ENCODE measurements around the gene TMEM63A.
"Not testable (repeated sequence)": the region's sequence is repeated elsewhere in the genome, so short reads cannot be mapped to it uniquely, and the experiment has no call there.

Gene TMEM63A

GRCh38 chr1:225842788-225843425, 39.3 kb downstream of the TMEM63A start:
- no peak for DNase-seq

GRCh38 chr1:225842074-225842473, 40.1 kb downstream of the TMEM63A start:
- no peak for DNase-seq

- DNase-seq: no peak
Observed at GRCh38 chr1:225840713-225841112, 41.5 kb downstream of the TMEM63A start.

DNA sequence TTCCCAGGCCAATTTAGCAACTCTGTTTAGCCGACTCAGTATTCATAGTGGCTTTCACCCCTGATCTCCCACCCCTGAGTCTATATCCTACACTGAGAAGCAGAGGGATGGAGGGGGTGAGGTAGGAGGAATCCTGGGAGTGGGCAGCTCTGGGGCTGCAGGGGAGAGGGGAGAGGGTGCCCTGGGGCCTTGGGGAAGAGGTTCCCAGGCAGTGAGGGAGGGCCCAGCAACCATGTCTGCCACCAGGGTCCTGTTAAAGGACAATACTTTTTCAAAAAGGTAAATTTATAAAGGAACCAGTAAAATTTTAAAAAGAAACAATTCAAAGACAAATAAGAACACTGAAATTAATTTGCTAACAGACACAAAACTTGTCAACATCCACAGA, 42.0 kb downstream of the TMEM63A start:
- DNase-seq: no peak

GRCh38 chr1:225838793-225839192, 43.4 kb downstream of the TMEM63A start:
- no peak for DNase-seq

DNA sequence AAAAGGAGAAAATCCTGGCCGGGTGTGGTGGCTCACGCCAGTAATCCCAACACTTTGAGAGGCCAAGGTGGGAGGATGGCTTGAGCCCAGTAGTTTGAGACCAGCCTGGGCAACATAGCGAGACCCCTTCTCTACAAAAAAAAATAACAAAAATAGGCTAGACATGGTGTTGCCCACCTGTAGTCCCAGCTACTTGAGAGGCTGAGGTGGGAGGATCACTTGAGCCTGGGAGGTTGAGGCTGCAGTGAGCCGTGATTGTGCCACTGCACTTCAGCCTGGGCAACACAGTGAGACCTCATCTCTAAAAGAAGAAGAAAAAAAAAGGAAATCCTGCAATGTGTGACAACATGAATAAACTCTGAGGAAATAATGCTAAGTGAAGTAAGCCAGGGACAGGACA, 45.9 kb downstream of the TMEM63A start:
- not testable (repeated sequence) for DNase-seq

GRCh38 chr1:225835856-225836255, 46.3 kb downstream of the TMEM63A start:
- DNase-seq: no peak

GRCh38 chr1:225834417-225835329, 47.5 kb downstream of the TMEM63A start:
- DNase-seq: no peak

GRCh38 chr1:225830841-225831240, 51.3 kb downstream of the TMEM63A start:
- DNase-seq: no peak

DNA sequence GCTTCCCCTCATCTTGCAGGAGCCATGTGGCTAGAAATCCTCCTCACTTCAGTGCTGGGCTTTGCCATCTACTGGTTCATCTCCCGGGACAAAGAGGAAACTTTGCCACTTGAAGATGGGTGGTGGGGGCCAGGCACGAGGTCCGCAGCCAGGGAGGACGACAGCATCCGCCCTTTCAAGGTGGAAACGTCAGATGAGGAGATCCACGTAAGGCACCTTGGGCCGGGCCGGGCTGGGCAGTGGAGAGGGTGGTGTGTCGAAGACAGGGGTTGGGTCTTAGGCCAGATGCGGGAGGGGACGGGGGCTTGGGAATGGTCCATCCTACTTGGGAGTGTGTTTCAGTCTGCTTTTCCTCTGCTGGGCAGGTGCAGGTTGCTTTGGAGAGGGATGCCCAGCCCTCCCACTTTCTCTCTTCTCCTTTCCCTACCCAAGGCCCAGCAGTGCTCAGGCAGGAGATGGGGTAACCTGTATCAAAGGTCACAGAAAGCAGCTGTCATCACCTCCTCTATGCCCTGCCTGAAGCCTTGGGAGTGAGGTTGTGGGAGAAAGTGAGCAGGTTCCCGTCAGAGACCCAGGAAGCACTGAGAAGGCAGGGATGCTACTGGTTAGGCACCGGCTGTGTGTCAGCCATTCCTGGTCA, 53.4 kb downstream of the TMEM63A start:
- DNase-seq: no peak

DNA sequence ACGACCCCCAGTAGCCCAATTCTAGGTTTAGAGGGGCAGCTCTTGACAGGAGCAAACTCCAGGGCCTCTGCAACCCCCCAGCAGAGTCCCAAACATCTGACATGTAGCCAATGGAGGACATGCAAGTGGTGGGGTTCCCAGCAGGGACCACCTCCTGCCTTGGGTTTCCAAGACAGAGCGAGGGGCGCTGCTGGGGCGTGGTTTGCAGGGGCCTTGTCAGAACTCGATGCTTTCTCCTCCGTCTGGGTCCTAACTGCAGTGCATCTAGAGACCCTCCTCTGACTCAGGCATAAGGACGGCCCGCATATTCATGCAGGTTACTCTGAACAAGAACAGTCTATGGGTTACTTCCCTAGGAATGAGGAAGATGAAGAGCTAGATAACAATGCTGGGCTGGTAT, 55.1 kb downstream of the TMEM63A start:
- no peak for DNase-seq

DNA sequence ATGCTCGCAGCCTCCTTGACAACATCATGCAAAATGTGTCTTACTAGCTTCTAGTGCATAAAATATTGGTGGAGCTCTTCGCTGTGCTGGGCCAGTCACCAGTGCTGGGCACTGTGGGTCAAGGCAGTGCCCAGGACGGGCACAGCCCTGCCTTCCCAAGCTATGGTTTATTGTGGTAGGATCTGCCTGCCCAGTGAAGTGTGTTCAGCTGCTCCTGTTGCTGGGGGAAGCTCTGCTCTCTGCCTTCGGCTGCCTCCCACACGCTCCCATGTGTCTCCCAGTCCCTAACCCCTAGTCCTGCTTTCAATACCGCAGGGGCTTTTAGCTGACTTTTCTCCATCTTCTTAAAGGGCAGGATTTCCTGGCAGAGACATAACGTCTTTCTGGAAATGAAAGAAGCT, 56.6 kb downstream of the TMEM63A start:
- no peak for DNase-seq

GRCh38 chr1:225825078-225825477, 57.1 kb downstream of the TMEM63A start:
- DNase-seq: no peak

GRCh38 chr1:225824533-225824941, 57.6 kb downstream of the TMEM63A start:
- no peak for DNase-seq

DNA sequence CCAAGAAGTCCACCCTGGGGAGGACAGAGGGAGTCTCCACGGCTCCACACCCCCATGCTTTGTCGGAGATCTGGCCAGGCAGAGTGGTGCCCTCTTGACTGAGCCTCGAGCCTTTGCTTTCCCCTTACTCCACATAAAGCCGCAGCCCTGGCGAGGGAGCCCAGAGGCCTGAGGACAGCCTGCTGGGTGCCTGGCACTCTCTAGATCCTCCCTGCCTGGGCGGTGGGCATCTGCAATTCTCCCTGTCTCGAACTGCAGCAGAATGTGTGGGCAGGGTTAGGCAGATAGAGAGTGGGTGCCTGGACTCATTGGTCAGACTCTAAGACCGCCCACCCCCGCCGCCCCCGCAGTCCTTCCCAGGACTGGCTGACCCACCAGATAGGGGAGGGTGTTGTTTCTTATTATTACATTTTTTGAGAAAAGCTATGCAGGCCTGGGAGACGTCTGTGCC, 58.3 kb downstream of the TMEM63A start:
- DNase-seq: no peak

DNA sequence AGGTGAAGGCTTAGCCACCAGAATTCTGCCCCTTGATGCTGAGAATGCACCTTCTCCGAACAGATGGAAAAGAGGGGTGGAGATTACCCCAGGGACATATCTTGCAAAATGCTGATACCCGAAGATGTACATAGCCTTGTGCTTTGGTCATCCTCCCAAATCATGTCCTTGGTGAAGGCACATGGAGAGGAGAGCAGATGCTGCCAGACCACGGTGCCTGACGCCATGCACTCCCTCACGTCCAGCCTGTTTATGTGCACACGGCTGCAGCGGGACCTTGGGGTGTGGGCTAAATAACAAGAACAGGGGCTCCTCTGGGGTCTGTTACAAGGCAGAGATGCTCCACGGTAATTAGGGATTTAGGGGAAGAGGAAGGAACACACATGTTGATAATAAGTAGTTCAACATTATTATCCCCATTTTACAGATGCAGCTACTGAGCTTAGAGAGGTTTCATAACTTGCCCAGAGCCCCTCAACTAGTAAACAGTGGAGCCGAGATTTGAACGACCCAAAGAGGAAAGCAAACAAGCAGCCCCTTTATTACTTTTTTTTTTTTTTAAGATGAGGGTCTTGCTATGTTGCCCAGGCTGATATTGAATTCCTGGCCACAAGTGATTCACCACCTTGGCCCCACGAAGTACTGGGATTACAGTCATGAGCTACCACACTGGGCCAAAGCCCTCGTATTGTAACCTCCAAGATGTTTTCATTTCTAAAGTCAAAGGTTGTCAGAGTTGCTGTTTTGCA, 59.4 kb downstream of the TMEM63A start:
- no peak for DNase-seq

- DNase-seq: no peak
Observed at GRCh38 chr1:225820522-225821120, 61.6 kb downstream of the TMEM63A start.

DNA sequence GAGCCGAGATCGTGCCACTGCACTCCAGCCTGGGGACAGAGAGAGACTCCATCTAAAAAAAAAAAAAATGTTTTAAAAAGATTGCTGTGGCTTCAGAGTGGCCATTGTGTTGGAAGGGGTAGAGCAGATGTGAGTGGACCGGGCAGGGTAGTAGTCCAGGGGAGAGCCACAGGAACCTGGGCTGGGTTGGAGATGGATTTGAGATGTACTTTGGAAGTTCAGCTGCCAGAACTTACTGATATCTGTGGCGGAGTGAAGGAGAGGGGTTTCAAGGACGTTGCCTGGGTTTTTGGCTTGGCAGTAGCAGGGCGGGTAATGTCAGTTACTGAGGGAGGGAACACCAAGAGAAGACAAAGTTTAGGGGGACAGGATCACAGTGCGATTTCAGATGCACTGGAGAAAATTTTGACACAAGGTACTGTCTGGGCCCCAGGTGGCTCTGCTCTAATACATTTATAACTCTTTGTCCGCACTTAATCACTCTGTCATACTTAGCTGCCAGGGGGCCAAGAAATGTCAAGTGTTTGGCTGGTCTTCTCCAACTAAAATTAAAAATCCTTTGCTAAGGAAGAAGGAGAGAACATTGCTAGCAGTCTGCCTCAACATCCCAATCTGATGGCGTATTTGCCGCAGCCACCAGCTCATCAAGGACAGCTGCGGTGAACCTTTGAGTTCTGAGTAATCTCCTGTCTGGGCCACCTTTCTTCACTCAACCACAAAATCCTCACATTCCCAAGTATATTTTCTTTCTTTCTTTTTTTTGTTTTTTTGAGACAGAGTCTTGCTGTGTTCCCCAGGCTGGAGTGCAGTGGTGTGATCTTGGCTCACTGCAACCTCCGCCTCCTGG, 62.6 kb downstream of the TMEM63A start:
- no peak for DNase-seq

- DNase-seq: no peak
Observed at GRCh38 chr1:225818229-225818628, 64.0 kb downstream of the TMEM63A start.

DNA sequence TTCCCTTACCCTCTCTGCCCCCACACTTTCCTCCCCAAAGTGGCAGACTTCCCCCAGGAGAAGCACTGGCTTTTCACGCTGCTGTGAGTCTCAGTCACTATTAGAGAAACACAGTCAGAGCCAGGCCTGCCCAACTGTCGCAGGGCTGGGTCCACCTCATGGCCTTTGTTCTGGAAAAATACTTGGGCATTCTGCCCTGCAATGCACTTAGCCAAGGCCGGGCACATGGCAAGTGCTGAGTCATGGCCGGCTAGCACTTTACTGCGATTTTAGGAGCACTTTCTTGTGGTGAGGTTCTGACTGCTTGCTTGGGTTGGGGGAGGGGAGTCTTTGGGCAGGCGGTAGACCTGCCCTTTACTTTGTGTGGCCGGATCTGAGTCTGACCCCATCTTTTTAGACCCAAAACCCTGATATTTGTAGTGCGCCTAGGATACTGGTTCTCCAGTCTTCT, 64.5 kb downstream of the TMEM63A start:
- no peak for DNase-seq
